WTC11 (cell line): Measurements from ENCODE around the gene MBD3L3.

Source experiments
- CBFB ChIP-seq: sonication (generic); formaldehyde crosslinking; IDR thresholded peaks from 2 replicates; pipeline ENCODE4 v1.8.1; 2022; ENCODE audit warnings: mild to moderate bottlenecking, low read depth, missing genetic modification reagents
- CTCF ChIP-seq: fragments of 200-600 bp; IDR thresholded peaks from 2 replicates; pipeline ENCODE4 v1.8.0; 2022; ENCODE audit warnings: antibody characterized with exemption
- GTF2I ChIP-seq: fragments of 250-450 bp; sonication (Bioruptor Pico); conservative IDR thresholded peaks from 2 replicates; pipeline ENCODE4 v1.4.0; 2021; ENCODE audit warnings: mild to moderate bottlenecking
- MAX ChIP-seq: sonication (generic); formaldehyde crosslinking; IDR thresholded peaks from 2 replicates; pipeline ENCODE4 v1.8.0; 2022; ENCODE audit warnings: mild to moderate bottlenecking, missing genetic modification reagents
- NFYB ChIP-seq: sonication (generic); formaldehyde crosslinking; conservative IDR thresholded peaks from 2 replicates; pipeline ENCODE4 v1.8.0; 2022; ENCODE audit warnings: low read depth, missing genetic modification reagents
- SP1 ChIP-seq: sonication (generic); formaldehyde crosslinking; conservative IDR thresholded peaks from 2 replicates; pipeline ENCODE4 v1.8.1; 2022; ENCODE audit warnings: missing genetic modification reagents
- ZNF121 ChIP-seq: sonication (generic); formaldehyde crosslinking; IDR thresholded peaks from 2 replicates; pipeline ENCODE4 v1.8.0; 2023; ENCODE audit warnings: missing genetic modification reagents
- ZNF671 ChIP-seq: fragments of 250-450 bp; sonication (Bioruptor Pico); IDR thresholded peaks from 2 replicates; pipeline ENCODE4 v1.8.0; 2021; ENCODE audit warnings: mild to moderate bottlenecking
- TF ChIP-seq, protein P1 (sequence below): sonication (generic); formaldehyde crosslinking; IDR thresholded peaks from 2 replicates; pipeline ENCODE4 v1.8.0; 2022; ENCODE audit warnings: mild to moderate bottlenecking, missing genetic modification reagents
- TF ChIP-seq, protein P2 (sequence below): sonication (generic); formaldehyde crosslinking; IDR thresholded peaks from 2 replicates; pipeline ENCODE4 v1.8.1; 2023; ENCODE audit warnings: mild to moderate bottlenecking, moderate library complexity, missing genetic modification reagents
- TF ChIP-seq, protein P3 (sequence below): sonication (generic); formaldehyde crosslinking; IDR thresholded peaks from 2 replicates; pipeline ENCODE4 v1.8.1; 2023; ENCODE audit warnings: mild to moderate bottlenecking, missing genetic modification reagents
- TF ChIP-seq, protein P4 (sequence below): fragments of 250-450 bp; sonication (Bioruptor Pico); IDR thresholded peaks from 2 replicates; pipeline ENCODE4 v1.9.0; 2021; ENCODE audit warnings: mild to moderate bottlenecking

- TF ChIP-seq, protein P1, sequence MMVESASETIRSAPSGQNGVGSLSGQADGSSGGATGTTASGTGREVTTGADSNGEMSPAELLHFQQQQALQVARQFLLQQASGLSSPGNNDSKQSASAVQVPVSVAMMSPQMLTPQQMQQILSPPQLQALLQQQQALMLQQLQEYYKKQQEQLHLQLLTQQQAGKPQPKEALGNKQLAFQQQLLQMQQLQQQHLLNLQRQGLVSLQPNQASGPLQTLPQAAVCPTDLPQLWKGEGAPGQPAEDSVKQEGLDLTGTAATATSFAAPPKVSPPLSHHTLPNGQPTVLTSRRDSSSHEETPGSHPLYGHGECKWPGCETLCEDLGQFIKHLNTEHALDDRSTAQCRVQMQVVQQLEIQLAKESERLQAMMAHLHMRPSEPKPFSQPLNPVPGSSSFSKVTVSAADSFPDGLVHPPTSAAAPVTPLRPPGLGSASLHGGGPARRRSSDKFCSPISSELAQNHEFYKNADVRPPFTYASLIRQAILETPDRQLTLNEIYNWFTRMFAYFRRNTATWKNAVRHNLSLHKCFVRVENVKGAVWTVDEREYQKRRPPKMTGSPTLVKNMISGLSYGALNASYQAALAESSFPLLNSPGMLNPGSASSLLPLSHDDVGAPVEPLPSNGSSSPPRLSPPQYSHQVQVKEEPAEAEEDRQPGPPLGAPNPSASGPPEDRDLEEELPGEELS (CRISPR knock-in tag): no peak
- TF ChIP-seq ZNF671 (CRISPR knock-in tag) (no peak), MAX (CRISPR knock-in tag) (no peak), SP1 (CRISPR knock-in tag) (no peak), CTCF (no peak), GTF2I (no peak), NFYB (no peak), CBFB (CRISPR knock-in tag) (no peak), ZNF121 (CRISPR knock-in tag) (no peak)
- TF ChIP-seq, protein P2, sequence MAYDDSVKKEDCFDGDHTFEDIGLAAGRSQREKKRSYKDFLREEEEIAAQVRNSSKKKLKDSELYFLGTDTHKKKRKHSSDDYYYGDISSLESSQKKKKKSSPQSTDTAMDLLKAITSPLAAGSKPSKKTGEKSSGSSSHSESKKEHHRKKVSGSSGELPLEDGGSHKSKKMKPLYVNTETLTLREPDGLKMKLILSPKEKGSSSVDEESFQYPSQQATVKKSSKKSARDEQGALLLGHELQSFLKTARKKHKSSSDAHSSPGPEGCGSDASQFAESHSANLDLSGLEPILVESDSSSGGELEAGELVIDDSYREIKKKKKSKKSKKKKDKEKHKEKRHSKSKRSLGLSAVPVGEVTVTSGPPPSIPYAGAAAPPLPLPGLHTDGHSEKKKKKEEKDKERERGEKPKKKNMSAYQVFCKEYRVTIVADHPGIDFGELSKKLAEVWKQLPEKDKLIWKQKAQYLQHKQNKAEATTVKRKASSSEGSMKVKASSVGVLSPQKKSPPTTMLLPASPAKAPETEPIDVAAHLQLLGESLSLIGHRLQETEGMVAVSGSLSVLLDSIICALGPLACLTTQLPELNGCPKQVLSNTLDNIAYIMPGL (CRISPR knock-in tag): no peak
- TF ChIP-seq, protein P3, sequence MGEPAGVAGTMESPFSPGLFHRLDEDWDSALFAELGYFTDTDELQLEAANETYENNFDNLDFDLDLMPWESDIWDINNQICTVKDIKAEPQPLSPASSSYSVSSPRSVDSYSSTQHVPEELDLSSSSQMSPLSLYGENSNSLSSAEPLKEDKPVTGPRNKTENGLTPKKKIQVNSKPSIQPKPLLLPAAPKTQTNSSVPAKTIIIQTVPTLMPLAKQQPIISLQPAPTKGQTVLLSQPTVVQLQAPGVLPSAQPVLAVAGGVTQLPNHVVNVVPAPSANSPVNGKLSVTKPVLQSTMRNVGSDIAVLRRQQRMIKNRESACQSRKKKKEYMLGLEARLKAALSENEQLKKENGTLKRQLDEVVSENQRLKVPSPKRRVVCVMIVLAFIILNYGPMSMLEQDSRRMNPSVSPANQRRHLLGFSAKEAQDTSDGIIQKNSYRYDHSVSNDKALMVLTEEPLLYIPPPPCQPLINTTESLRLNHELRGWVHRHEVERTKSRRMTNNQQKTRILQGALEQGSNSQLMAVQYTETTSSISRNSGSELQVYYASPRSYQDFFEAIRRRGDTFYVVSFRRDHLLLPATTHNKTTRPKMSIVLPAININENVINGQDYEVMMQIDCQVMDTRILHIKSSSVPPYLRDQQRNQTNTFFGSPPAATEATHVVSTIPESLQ: no peak
- TF ChIP-seq, protein P4, sequence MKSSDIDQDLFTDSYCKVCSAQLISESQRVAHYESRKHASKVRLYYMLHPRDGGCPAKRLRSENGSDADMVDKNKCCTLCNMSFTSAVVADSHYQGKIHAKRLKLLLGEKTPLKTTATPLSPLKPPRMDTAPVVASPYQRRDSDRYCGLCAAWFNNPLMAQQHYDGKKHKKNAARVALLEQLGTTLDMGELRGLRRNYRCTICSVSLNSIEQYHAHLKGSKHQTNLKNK: no peak
These were observed 39.6 kb downstream of the MBD3L3 start for GRCh38 chr19:7018828-7019227.
